Spleen (tissue), 13 donors: ENCODE results near the gene ERGIC1. TPM values are rescaled to one million over a fixed set of nuclear protein-coding genes. Genes with fewer than 3 reads are reported as not detected.
"Not testable (repeated sequence)": the region's sequence is repeated elsewhere in the genome, so short reads cannot be mapped to it uniquely, and the experiment has no call there.

ENCODE experiments used
- DNase-seq: peaks from one replicate; pipeline ENCODE4 v3.0.0-alpha.2; 2020
- H3K27ac ChIP-seq, 8 donors: fragments of 200-600 bp; sonication (generic) in 7 of 8; 1 replicate in 4 of 8; 2 replicates in 4 of 8; pipeline versions ENCODE4 v1.5.0 to v1.8.0; 2016 to 2021; ENCODE audit warnings: inconsistent platforms in 4 of 8, mild to moderate bottlenecking in 4 of 8, moderate library complexity in 1 of 8
- H3K27me3 ChIP-seq, 7 donors: fragments of 200-600 bp; sonication (generic) in 6 of 7; replicated peaks in 1 of 7; 1 replicate in 4 of 7; 2 replicates in 3 of 7; pipeline versions ENCODE4 v1.5.0 to v1.8.0; 2016 to 2021; ENCODE audit warnings: inconsistent platforms in 3 of 7, mild to moderate bottlenecking in 1 of 7
- H3K36me3 ChIP-seq, 6 donors: fragments of 200-600 bp; sonication (generic) in 5 of 6; 1 replicate in 4 of 6; 2 replicates in 2 of 6; pipeline versions ENCODE4 v1.5.0 to v1.8.0; 2016 to 2021; ENCODE audit warnings: inconsistent platforms in 2 of 6
- H3K4me1 ChIP-seq, 6 donors: fragments of 200-600 bp; sonication (generic) in 5 of 6; 1 replicate in 3 of 6; 2 replicates in 3 of 6; pipeline versions ENCODE4 v1.5.0 to v1.8.0; 2016 to 2021; ENCODE audit warnings: inconsistent platforms in 3 of 6
- H3K4me3 ChIP-seq, 8 donors: fragments of 200-600 bp; sonication (generic) in 7 of 8; 1 replicate in 4 of 8; 2 replicates in 4 of 8; pipeline versions ENCODE4 v1.5.0 to v1.8.0; 2016 to 2021; ENCODE audit warnings: inconsistent platforms in 4 of 8, mild to moderate bottlenecking in 4 of 8, moderate library complexity in 2 of 8
- H3K9me3 ChIP-seq, 8 donors: fragments of 200-600 bp; sonication (generic) in 7 of 8; 1 replicate in 4 of 8; 2 replicates in 4 of 8; pipeline versions ENCODE4 v1.5.0 to v1.8.0; 2016 to 2021; ENCODE audit warnings: inconsistent platforms in 4 of 8
- POLR2A ChIP-seq, 3 donors: fragments of 450-650 bp; IDR thresholded peaks; one replicate each; pipeline ENCODE4 v1.5.1; 2017; ENCODE audit warnings: antibody characterized with exemption in 3 of 3, mild to moderate bottlenecking in 1 of 3
- POLR2AphosphoS5 ChIP-seq, 3 donors: sonication (generic); formaldehyde crosslinking; IDR thresholded peaks; one replicate each; pipeline ENCODE4 v1.5.1; 2017; ENCODE audit warnings: antibody characterized with exemption in 3 of 3
- WGBS, 5 donors: extraction: QIAGEN DNeasy Blood & Tissue Kit in 3 of 5; methylation state at CpG; one replicate each; pipeline versions ENCODE4 v1.1.5 to v1.1.7; 2013 to 2018; 5-methylcytosine and 5-hydroxymethylcytosine counted together
- intact Hi-C: fragments of 100-400 bp; cut with DNase I; formaldehyde crosslinking; loops from one replicate; pipeline ENCODE4 v1.15.0; 2023; ENCODE audit warnings: low total_unique reads
- long read RNA-seq, 2 donors: transcript quantifications; one replicate each; lab custom pipeline, GENCODE V29; 2026
- polyA plus RNA-seq, 3 donors: library from polyadenylated mRNA; stranded (reverse); fragments of 200-250 nt; gene quantifications; one replicate each; pipeline ENCODE4 v1.2.1, GENCODE V29; 2013
- total RNA-seq, 7 donors: library from RNA; depleted of rRNA in 3 of 7; stranded (reverse); fragments of >200 nt in 3 of 7; fragmentation: NEBNext Ultra II Directional in 4 of 7; extraction: Animal tissue kit (Norgen Biotek cat#: 25700) in 4 of 7; gene quantifications; one replicate each; pipeline versions ENCODE4 v1.1.0 to v1.2.1, GENCODE V29; 2016 to 2021
- TF ChIP-seq, protein P1 (sequence below), 11 experiments: fragments of 200-600 bp in 7 of 11; fragments of 450-650 bp in 4 of 11; sonication (generic) in 4 of 11; IDR thresholded peaks in 8 of 11; conservative IDR thresholded peaks in 3 of 11; 1 replicate in 7 of 11; 2 replicates in 4 of 11; pipeline versions ENCODE4 v1.4.0 to v1.8.0; 2016 to 2021; ENCODE audit warnings: antibody characterized with exemption in 11 of 11, inconsistent platforms in 4 of 11, mild to moderate bottlenecking in 1 of 11
- donor health status: healthy with polysubstance abuse.
- donor health status: DM: no; HTN: no; CAD: no; lungs with moderate emphysema.
- donor health status: DM: no; HTN: no; CAD: no.
- donor health status: Bipolar disorder and iron deficiency.
- donor health status: healthy.
- donor health status: DM: no; HTN: no; CAD: no.
- donor health status: DM: yes; HTN: yes; CAD: no.

Gene ERGIC1, protein sequence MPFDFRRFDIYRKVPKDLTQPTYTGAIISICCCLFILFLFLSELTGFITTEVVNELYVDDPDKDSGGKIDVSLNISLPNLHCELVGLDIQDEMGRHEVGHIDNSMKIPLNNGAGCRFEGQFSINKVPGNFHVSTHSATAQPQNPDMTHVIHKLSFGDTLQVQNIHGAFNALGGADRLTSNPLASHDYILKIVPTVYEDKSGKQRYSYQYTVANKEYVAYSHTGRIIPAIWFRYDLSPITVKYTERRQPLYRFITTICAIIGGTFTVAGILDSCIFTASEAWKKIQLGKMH
- 100 to 1,000 TPM in 6 of 7 donors, 10 to 100 TPM in 1; 96.6 to 166 (median 143) TPM for total RNA-seq
- polyA plus RNA-seq, result 10 to 100 TPM; 36.9 to 84.6 (median 46.8) TPM
- long read RNA-seq, donor 1, transcript ERGIC1-202 (10 exons, 2,881 nt), result major isoform, 23 of 35 reads
- long read RNA-seq, donor 1, transcript ERGIC1-211 (2 exons, 3,621 nt), result minor isoform, 6 of 35 reads
- long read RNA-seq, donor 1, partial matches to known transcripts, result 5 of 35 reads
- long read RNA-seq, donor 1, other reads (novel, unspliced or antisense), result 0 of 35 reads
- long read RNA-seq, donor 2, transcript ERGIC1-202 (10 exons, 2,881 nt), result major isoform, 16 of 33 reads
- long read RNA-seq, donor 2, partial matches to known transcripts, result 16 of 33 reads
- long read RNA-seq, donor 2, other reads (novel, unspliced or antisense), result 0 of 33 reads

DNA sequence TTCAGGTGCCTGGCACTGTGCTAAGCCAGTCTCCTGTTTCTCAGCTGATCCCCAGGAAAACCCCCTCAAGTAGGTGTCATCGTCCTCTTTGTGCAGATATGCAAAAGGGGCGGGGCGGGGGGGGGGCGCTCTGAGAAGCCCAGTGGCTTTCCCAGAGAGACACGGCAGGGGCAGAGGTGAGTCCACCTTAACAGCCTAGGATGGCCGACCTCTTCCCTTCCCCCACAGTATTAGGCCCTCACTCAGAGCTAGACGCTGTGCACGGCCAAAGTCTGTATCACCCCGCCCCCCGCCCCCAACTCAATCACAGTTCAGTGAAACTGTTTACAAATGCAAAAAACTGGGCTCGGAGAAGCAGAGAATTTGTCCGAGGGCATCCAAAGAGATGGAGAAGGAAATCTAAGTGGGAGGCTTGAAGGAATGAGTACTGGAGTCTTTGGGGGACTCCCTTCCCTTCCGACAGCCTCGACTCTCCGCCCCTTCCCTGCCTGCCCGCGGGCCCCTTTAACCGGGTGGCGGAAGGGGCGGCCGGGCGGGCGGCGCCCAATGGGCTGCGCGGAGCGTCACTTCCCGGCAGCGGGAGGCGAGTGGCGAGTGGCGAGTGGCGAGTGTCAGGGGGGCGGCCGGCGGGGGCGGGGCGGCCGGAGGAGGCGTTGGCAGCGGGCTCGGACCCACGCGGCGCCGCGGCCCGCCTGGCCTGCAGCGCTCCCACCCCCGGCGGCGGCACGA lies at the start of gene ERGIC1:
ERGIC1 (plus strand) TSS at position 566 of the 729 bp plus-strand sequence; CDS start at position 729, 163 bp downstream.
- Histone ChIP-seq H3K27me3 (no peaks in the 10 kb centered on the region), H3K9me3 (no peaks in the 10 kb centered on the region), H3K4me1 (peaks cover 43 to 65% (median 54%) of the 10 kb centered on the region in 6 donors), H3K27ac (peak within 1 kb of the TSS; percentile 77 to 94 (median 91)), H3K4me3 (peak within 1 kb of the TSS; percentile 66 to 92 (median 82)), H3K36me3 (peaks cover 0 to 11% (median 0%) of the 10 kb centered on the region in 6 donors)
- WGBS, 5 donors, result 4 to 11% (median 6%) methylated on average over 25 to 53 of the region's 53 CpGs
- DNase-seq, result peak; percentile 97
- TF ChIP-seq, protein P1, sequence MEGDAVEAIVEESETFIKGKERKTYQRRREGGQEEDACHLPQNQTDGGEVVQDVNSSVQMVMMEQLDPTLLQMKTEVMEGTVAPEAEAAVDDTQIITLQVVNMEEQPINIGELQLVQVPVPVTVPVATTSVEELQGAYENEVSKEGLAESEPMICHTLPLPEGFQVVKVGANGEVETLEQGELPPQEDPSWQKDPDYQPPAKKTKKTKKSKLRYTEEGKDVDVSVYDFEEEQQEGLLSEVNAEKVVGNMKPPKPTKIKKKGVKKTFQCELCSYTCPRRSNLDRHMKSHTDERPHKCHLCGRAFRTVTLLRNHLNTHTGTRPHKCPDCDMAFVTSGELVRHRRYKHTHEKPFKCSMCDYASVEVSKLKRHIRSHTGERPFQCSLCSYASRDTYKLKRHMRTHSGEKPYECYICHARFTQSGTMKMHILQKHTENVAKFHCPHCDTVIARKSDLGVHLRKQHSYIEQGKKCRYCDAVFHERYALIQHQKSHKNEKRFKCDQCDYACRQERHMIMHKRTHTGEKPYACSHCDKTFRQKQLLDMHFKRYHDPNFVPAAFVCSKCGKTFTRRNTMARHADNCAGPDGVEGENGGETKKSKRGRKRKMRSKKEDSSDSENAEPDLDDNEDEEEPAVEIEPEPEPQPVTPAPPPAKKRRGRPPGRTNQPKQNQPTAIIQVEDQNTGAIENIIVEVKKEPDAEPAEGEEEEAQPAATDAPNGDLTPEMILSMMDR (IDR thresholded peaks at IDR 0.05 in 8 of 11, conservative IDR thresholded peaks at IDR 0.05 in 3 of 11), result no peak
- TF ChIP-seq POLR2A (IDR thresholded peaks at IDR 0.05) (peak; percentile 21 to 60 (median 56)), POLR2AphosphoS5 (IDR thresholded peaks at IDR 0.05) (peak; percentile 92 to 95 (median 93))
- intact Hi-C loops, result no loop called here

DNA sequence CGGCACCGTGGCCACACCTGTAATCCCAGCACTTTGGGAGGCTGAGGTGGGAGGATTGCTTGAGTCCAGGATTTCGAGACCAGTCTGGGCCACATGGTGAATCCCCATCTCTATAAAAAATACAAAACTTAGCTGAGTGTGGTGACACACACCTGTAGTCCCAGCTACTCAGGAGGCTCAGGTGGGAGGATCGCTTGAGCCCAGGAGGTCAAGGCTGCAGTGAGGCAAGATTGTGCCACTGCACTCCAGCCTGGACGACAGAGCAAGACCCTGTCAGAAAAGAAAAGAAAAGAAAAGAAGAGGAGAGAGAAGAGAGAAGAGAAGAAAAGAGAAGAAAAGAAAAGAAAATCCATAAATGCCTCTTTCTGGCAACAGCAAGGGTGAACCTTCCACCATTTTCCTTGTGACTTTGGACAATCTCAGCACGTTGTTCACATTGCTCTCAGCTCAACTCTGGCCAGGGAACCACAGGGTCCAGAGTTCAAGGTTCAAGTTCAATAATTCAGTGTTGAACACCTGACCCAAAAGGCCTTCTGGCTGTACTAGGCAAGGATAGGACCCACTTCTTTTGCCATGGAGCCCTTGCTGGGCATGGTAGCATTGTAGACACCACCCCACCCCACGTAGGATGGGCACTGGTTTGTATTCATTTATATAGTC lies 48.5 kb upstream of the ERGIC1 start:
- no peaks in the 10 kb centered on the region for H3K9me3 ChIP-seq
- peaks cover 11 to 46% (median 30%) of the 10 kb centered on the region in 6 donors for H3K4me1 ChIP-seq
- no peaks in the 10 kb centered on the region for H3K27me3 ChIP-seq
- WGBS, 5 donors, result 86 to 91% (median 88%) methylated on average over 7 of the region's 7 CpGs
- H3K4me3 ChIP-seq, result no peak overlapping the region
- no peak for DNase-seq
- no peaks in the 10 kb centered on the region for H3K36me3 ChIP-seq
- no peak for TF ChIP-seq POLR2AphosphoS5 (IDR thresholded peaks at IDR 0.05)
- TF ChIP-seq, protein P1 (IDR thresholded peaks at IDR 0.05 in 8 of 11, conservative IDR thresholded peaks at IDR 0.05 in 3 of 11), result no peak
- no peak for TF ChIP-seq POLR2A (IDR thresholded peaks at IDR 0.05)
- intact Hi-C loops, result no loop called here
- H3K27ac ChIP-seq, result peak overlapping the region in 1 of 8 donors; percentile 98

DNA sequence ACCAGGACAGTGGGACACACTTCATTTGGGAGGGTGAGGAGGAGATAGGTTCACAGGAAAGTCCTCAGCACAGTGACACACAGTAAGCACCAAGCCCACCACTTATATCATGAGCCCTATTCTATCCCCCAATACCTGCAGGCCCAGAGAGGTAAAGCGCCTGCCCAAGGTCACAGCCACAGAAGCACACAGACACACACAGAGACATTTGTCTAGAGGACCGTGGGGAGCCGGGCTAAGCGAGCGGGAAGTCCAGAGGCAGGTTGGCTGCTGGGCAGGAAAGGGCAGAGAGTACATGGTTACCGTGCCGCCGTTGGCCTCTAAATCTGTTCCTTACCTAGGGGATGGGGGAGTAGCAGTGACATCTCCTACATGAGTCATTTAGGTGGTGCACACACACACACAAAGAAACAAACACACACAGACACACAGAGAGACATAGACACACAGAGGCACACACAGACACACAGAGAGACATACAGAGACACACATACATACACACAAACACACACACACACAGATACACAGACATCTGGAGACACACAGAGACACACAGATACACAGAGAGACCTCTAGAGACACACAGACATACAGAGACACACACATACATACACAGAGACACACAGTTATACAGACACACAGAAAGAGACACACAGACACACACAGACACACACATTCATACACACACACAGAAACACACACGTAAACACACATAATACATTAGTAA lies 47.2 kb upstream of the ERGIC1 start:
- Histone ChIP-seq H3K36me3 (no peaks in the 10 kb centered on the region), H3K4me1 (peaks cover 11 to 60% (median 36%) of the 10 kb centered on the region in 6 donors), H3K27ac (peak overlapping the region in 7 of 8 donors; percentile 78 to 98 (median 89)), H3K27me3 (no peaks in the 10 kb centered on the region), H3K9me3 (no peaks in the 10 kb centered on the region), H3K4me3 (no peak overlapping the region)
- intact Hi-C loops, result no loop called here
- TF ChIP-seq, protein P1 (IDR thresholded peaks at IDR 0.05 in 8 of 11, conservative IDR thresholded peaks at IDR 0.05 in 3 of 11), result no peak
- TF ChIP-seq POLR2A (IDR thresholded peaks at IDR 0.05), result no peak
- WGBS, 5 donors, result 81 to 89% (median 85%) methylated on average over 9 of the region's 9 CpGs
- no peak for DNase-seq

DNA sequence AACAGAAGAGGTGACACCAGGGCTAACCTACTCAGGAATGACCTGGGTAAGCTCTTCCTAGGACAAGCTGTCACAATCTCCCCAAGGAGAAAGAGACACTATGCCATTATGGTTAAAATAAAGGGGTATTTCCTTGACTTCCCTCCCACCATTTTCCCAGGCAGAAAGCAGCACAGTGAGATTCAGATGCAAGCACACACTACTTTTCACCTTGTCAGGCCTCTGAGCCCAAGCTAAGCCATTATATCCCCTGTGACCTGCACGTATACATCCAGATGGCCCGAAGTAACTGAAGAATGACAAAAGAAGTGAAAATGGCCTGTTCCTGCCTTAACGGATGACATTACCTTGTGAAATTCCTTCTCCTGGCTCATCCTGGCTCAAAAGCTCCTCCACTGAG lies 46.5 kb upstream of the ERGIC1 start:
- H3K4me1 ChIP-seq, result peaks cover 11 to 58% (median 39%) of the 10 kb centered on the region in 6 donors
- WGBS, 5 donors, result 72 to 90% (median 77%) methylated on average over 3 of the region's 3 CpGs
- intact Hi-C loops, H3K27me3 ChIP-seq, H3K9me3 ChIP-seq, H3K4me3 ChIP-seq, H3K36me3 ChIP-seq, DNase-seq: not testable (repeated sequence)
- peak overlapping the region in 7 of 8 donors; percentile 78 to 98 (median 89) for H3K27ac ChIP-seq
